Neuronal stem cell (in vitro differentiated cells): ENCODE measurements around the gene COQ8A.

Experiments used
- DNase-seq: peaks from one replicate; pipeline ENCODE4 v3.0.0-alpha.2; 2013; ENCODE audit warnings: low spot score
- H2AFZ ChIP-seq: one replicate; pipeline ENCODE4 v1.6.1; 2013; ENCODE audit warnings: mild to moderate bottlenecking, low read length, inconsistent platforms
- H2AK5ac ChIP-seq: 2 replicates; pipeline ENCODE4 v1.6.1; 2013; ENCODE audit warnings: low read depth, mild to moderate bottlenecking, inconsistent platforms, low read length, moderate library complexity, mixed read lengths
- H2BK120ac ChIP-seq: 2 replicates; pipeline ENCODE4 v1.6.1; 2013; ENCODE audit warnings: low read depth, mild to moderate bottlenecking, inconsistent platforms, low read length, moderate library complexity, mixed read lengths
- H2BK12ac ChIP-seq: one replicate; pipeline ENCODE4 v1.6.1; 2013; ENCODE audit warnings: low read length, inconsistent platforms
- H2BK15ac ChIP-seq: 2 replicates; pipeline ENCODE4 v1.6.1; 2013; ENCODE audit warnings: mild to moderate bottlenecking, low read length, inconsistent platforms, mixed read lengths
- H2BK5ac ChIP-seq: one replicate; pipeline ENCODE4 v1.6.1; 2013; ENCODE audit warnings: inconsistent platforms, mild to moderate bottlenecking, low read length, moderate library complexity
- H3K14ac ChIP-seq: one replicate; pipeline ENCODE4 v1.6.1; 2013; ENCODE audit warnings: low read length, inconsistent platforms
- H3K18ac ChIP-seq: 2 replicates; pipeline ENCODE4 v1.6.1; 2013; ENCODE audit warnings: low read length, inconsistent platforms
- H3K23ac ChIP-seq: 2 replicates; pipeline ENCODE4 v1.6.1; 2013; ENCODE audit warnings: low read depth, mild to moderate bottlenecking, mixed read lengths, low read length, inconsistent platforms; ENCODE audit not compliant: poor library complexity
- H3K27ac ChIP-seq: replicated peaks from 3 replicates; pipeline ENCODE4 v1.5.1; 2013; ENCODE audit warnings: low read length, inconsistent platforms
- H3K27me3 ChIP-seq, 3 experiments: 2 replicates each; pipeline ENCODE4 v1.6.1; 2013; ENCODE audit warnings: low read length in 3 of 3, mild to moderate bottlenecking in 2 of 3, inconsistent platforms in 1 of 3, low read depth in 1 of 3, mixed read lengths in 1 of 3, moderate library complexity in 1 of 3; ENCODE audit not compliant: control insufficient read depth in 3 of 3, insufficient read depth in 3 of 3
- H3K36me3 ChIP-seq, 2 donors: replicated peaks in 1 of 2; 2 replicates each; pipeline ENCODE4 v1.6.1; 2013; ENCODE audit warnings: low read length in 2 of 2; ENCODE audit not compliant: control insufficient read depth in 2 of 2, insufficient read depth in 2 of 2
- H3K4ac ChIP-seq: 2 replicates; pipeline ENCODE4 v1.6.1; 2013; ENCODE audit warnings: inconsistent platforms, mild to moderate bottlenecking, low read length, moderate library complexity
- H3K4me1 ChIP-seq, 2 donors: 1 replicate in 1 of 2; 2 replicates in 1 of 2; pipeline ENCODE4 v1.6.1; 2013; ENCODE audit warnings: low read length in 2 of 2, low read depth in 1 of 2; ENCODE audit not compliant: control insufficient read depth in 2 of 2, insufficient read depth in 1 of 2
- H3K4me2 ChIP-seq: one replicate; pipeline ENCODE4 v1.6.1; 2013; ENCODE audit warnings: mild to moderate bottlenecking, low read length, inconsistent platforms; ENCODE audit not compliant: insufficient read depth, poor library complexity, severe bottlenecking
- H3K4me3 ChIP-seq, 2 donors: 2 replicates each; pipeline ENCODE4 v1.5.1; 2013; ENCODE audit warnings: low read length in 2 of 2, mild to moderate bottlenecking in 2 of 2, inconsistent platforms in 1 of 2, moderate library complexity in 1 of 2
- H3K79me1 ChIP-seq: one replicate; pipeline ENCODE4 v1.6.1; 2013; ENCODE audit warnings: low read depth, mild to moderate bottlenecking, inconsistent platforms, low read length, moderate library complexity
- H3K9ac ChIP-seq: one replicate; pipeline ENCODE4 v1.6.1; 2013; ENCODE audit warnings: mild to moderate bottlenecking, low read depth, low read length, inconsistent platforms; ENCODE audit not compliant: poor library complexity
- H3K9me3 ChIP-seq, 2 donors: replicated peaks in 1 of 2; 2 replicates each; pipeline versions ENCODE3 to v1.6.1; 2013; ENCODE audit warnings: low read length in 2 of 2, mild to moderate bottlenecking in 2 of 2, inconsistent platforms in 1 of 2, low read depth in 1 of 2, mixed read lengths in 1 of 2, moderate library complexity in 1 of 2; ENCODE audit not compliant: control insufficient read depth in 2 of 2, insufficient read depth in 1 of 2
- H4K8ac ChIP-seq: one replicate; pipeline ENCODE4 v1.6.1; 2013; ENCODE audit warnings: low read depth, mild to moderate bottlenecking, inconsistent platforms, low read length, moderate library complexity
- H4K91ac ChIP-seq: one replicate; pipeline ENCODE4 v1.6.1; 2013; ENCODE audit warnings: low read length, low read depth, mild to moderate bottlenecking, inconsistent platforms; ENCODE audit not compliant: poor library complexity
- WGBS, 2 donors: extraction: QIAGEN DNeasy Blood & Tissue Kit; methylation state at CpG; one replicate each; pipeline ENCODE4 v1.1.7; 2013; ENCODE audit warnings: missing lambda C conversion rate in 2 of 2, mixed read lengths in 1 of 2; ENCODE audit not compliant: insufficient read length in 2 of 2, insufficient replicate concordance in 1 of 2; ENCODE audit errors: extremely low coverage in 2 of 2; 5-methylcytosine and 5-hydroxymethylcytosine counted together

Gene COQ8A

DNA sequence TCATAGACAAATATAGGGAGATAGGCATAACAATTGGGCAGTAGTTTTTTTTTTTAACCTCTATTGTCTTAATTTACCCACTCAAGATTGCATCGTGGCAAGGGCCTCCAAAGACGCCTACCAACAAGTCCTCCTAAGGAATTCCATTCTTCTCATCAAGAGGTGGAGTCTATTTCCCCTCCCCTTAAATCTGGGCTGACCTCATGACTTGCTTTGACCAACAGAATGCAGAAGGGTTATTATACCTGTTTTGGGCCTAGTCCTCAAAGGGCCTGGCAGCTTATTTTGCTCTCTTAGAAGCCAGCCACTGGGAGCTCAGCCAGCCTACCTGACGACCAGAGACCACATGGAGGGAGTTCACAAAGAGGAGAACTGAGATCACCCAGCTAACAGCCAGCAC is 92.3 kb downstream of the COQ8A start:
- Histone ChIP-seq H3K27ac (no peak overlapping the region), H3K27me3 (no peaks in the 10 kb centered on the region), H2AK5ac (no peak overlapping the region), H3K9me3 (no peaks in the 10 kb centered on the region), H2AFZ (no peak overlapping the region), H3K4me2 (no peak overlapping the region), H3K36me3 (peaks cover 6 to 71% of the 10 kb centered on the region in 2 donors), H4K91ac (no peak overlapping the region), H2BK15ac (no peak overlapping the region), H3K4ac (no peak overlapping the region), H2BK120ac (no peak overlapping the region), H3K9ac (no peak overlapping the region), H3K18ac (no peak overlapping the region), H3K4me3 (no peak overlapping the region), H2BK5ac (no peak overlapping the region), H3K14ac (no peak overlapping the region), H3K4me1 (no peaks in the 10 kb centered on the region), H3K79me1 (no peaks in the 10 kb centered on the region), H2BK12ac (no peak overlapping the region), H3K23ac (no peak overlapping the region), H4K8ac (no peak overlapping the region)
- WGBS, 2 donors = no CpG with 5 or more reads among the region's 3 CpGs
- DNase-seq = no peak

DNA sequence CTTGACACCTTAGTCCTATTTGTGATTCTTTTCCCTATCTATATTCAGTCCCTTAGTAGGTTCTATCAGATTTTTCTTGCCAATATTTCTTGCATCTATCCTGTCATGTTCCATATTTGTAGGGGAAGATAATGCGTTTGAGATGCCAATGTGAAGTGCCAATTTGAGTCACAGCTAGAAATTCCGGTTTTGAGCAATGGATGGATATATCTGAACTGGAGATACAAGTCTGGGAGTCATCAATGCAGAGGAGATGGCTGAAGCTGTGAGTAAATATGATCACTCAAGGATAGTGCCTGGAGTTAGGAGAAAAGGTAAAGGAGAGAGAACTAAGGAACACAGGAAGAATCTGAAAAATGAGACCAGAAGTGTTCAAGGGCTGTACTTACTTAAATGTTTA is 93.8 kb downstream of the COQ8A start:
- Histone ChIP-seq H2AFZ (no peak overlapping the region), H2BK15ac (no peak overlapping the region), H3K23ac (no peak overlapping the region), H3K9ac (no peak overlapping the region), H3K36me3 (peaks cover 1 to 65% of the 10 kb centered on the region in 2 donors), H3K4me2 (no peak overlapping the region), H3K18ac (no peak overlapping the region), H4K8ac (no peak overlapping the region), H3K9me3 (peaks cover 0 to 4% of the 10 kb centered on the region in 2 donors), H2AK5ac (no peak overlapping the region), H4K91ac (no peak overlapping the region), H2BK12ac (no peak overlapping the region), H3K4me1 (no peaks in the 10 kb centered on the region), H3K27ac (no peak overlapping the region), H3K4ac (no peak overlapping the region), H2BK120ac (no peak overlapping the region), H3K27me3 (no peaks in the 10 kb centered on the region), H3K14ac (no peak overlapping the region), H3K4me3 (no peak overlapping the region), H3K79me1 (no peaks in the 10 kb centered on the region), H2BK5ac (no peak overlapping the region)
- no peak for DNase-seq
- no CpG with 5 or more reads among the region's 2 CpGs for WGBS, 2 donors

DNA sequence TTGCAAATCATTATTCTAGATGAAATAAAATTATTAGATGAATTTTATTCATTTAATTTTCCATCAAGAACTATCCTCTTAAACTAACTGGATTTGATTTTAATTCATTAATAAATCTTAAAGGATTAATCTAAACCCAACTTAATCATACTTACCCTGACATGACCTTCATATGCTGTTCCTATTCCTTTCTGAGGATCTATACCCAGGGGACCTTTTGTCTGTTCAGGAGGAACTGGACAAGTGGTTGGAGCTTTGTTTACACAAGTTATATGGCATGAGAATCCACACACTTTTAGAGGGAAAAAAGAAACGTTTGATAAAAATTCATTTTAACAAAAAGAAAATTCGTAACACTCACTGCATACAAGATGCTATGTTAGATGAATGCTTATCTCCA is 95.2 kb downstream of the COQ8A start:
- Histone ChIP-seq H3K4me2 (no peak overlapping the region), H3K27ac (no peak overlapping the region), H2BK15ac (no peak overlapping the region), H2AFZ (no peak overlapping the region), H2BK120ac (no peak overlapping the region), H3K36me3 (peaks cover 0 to 65% of the 10 kb centered on the region in 2 donors), H3K23ac (no peak overlapping the region), H4K91ac (no peak overlapping the region), H2BK12ac (no peak overlapping the region), H3K9ac (no peak overlapping the region), H3K4ac (no peak overlapping the region), H4K8ac (no peak overlapping the region), H3K9me3 (peaks cover 0 to 8% of the 10 kb centered on the region in 2 donors), H3K18ac (no peak overlapping the region), H3K4me1 (no peaks in the 10 kb centered on the region), H3K14ac (no peak overlapping the region), H3K79me1 (no peaks in the 10 kb centered on the region), H3K4me3 (no peak overlapping the region), H2AK5ac (no peak overlapping the region), H2BK5ac (no peak overlapping the region), H3K27me3 (no peaks in the 10 kb centered on the region)
- DNase-seq = no peak
- WGBS, 2 donors = no CpG with 5 or more reads among the region's 2 CpGs

- no peak overlapping the region for H3K27ac ChIP-seq
- no peak for DNase-seq
- H3K27me3 ChIP-seq = no peaks in the 10 kb centered on the region
- WGBS, 2 donors = no CpG with 5 or more reads among the region's 1 CpG
- no peak overlapping the region for H3K9ac ChIP-seq
- no peak overlapping the region for H4K91ac ChIP-seq
- no peak overlapping the region for H2AK5ac ChIP-seq
- no peak overlapping the region for H2BK12ac ChIP-seq
- H3K23ac ChIP-seq = no peak overlapping the region
- no peak overlapping the region for H3K14ac ChIP-seq
- H4K8ac ChIP-seq = no peak overlapping the region
- H2BK120ac ChIP-seq = no peak overlapping the region
- no peak overlapping the region for H3K4me2 ChIP-seq
- H2BK15ac ChIP-seq = no peak overlapping the region
- H3K36me3 ChIP-seq = peaks cover 0 to 53% of the 10 kb centered on the region in 2 donors
- no peak overlapping the region for H3K18ac ChIP-seq
- H3K79me1 ChIP-seq = no peaks in the 10 kb centered on the region
- no peak overlapping the region for H3K4me3 ChIP-seq
- no peak overlapping the region for H3K4ac ChIP-seq
- no peak overlapping the region for H2AFZ ChIP-seq
- H3K9me3 ChIP-seq = peaks cover 0 to 8% of the 10 kb centered on the region in 2 donors
- H3K4me1 ChIP-seq = no peaks in the 10 kb centered on the region
- H2BK5ac ChIP-seq = no peak overlapping the region
These were observed 97.0 kb downstream of the COQ8A start for GRCh38 chr1:227037121-227037520.
